ENCODE results near the gene NRAP.

Gene NRAP

GRCh38 chr10:113613977-113614690, 49.7 kb downstream of the NRAP start:
- Mint-ChIP-seq H3K9me3 (no peaks in the 10 kb centered on the region), H3K36me3 (ENCODE audit: low read depth) (no peaks in the 10 kb centered on the region), H3K27me3 (peaks cover 41% of the 10 kb centered on the region), H3K4me1 (ENCODE audit: low read depth) (no peaks in the 10 kb centered on the region), H3K27ac (no peak overlapping the region), H3K4me3 (no peak overlapping the region)

- Mint-ChIP-seq H3K27ac (no peak overlapping the region), H3K36me3 (ENCODE audit: low read depth) (no peaks in the 10 kb centered on the region), H3K9me3 (no peaks in the 10 kb centered on the region), H3K27me3 (peaks cover 39% of the 10 kb centered on the region), H3K4me1 (ENCODE audit: low read depth) (no peaks in the 10 kb centered on the region), H3K4me3 (no peak overlapping the region)
Measured at GRCh38 chr10:113613427-113613826, 50.4 kb downstream of the NRAP start.

- no peaks in the 10 kb centered on the region for H3K4me1 Mint-ChIP-seq (ENCODE audit: low read depth)
- H3K27me3 Mint-ChIP-seq, result peaks cover 28% of the 10 kb centered on the region
- no peak overlapping the region for H3K4me3 Mint-ChIP-seq
- H3K27ac Mint-ChIP-seq, result no peak overlapping the region
- no peaks in the 10 kb centered on the region for H3K36me3 Mint-ChIP-seq (ENCODE audit: low read depth)
- H3K9me3 Mint-ChIP-seq, result no peaks in the 10 kb centered on the region
Measured at GRCh38 chr10:113612154-113612553, 51.7 kb downstream of the NRAP start.

- no peak overlapping the region for H3K27ac Mint-ChIP-seq
- H3K4me3 Mint-ChIP-seq, result no peak overlapping the region
- no peaks in the 10 kb centered on the region for H3K36me3 Mint-ChIP-seq (ENCODE audit: low read depth)
- peaks cover 16% of the 10 kb centered on the region for H3K27me3 Mint-ChIP-seq
- no peaks in the 10 kb centered on the region for H3K4me1 Mint-ChIP-seq (ENCODE audit: low read depth)
- H3K9me3 Mint-ChIP-seq, result no peaks in the 10 kb centered on the region
Measured at GRCh38 chr10:113610631-113611601, 52.9 kb downstream of the NRAP start.

GRCh38 chr10:113609704-113610108, 54.1 kb downstream of the NRAP start:
- H3K36me3 Mint-ChIP-seq (ENCODE audit: low read depth), result no peaks in the 10 kb centered on the region
- H3K9me3 Mint-ChIP-seq, result no peaks in the 10 kb centered on the region
- H3K4me1 Mint-ChIP-seq (ENCODE audit: low read depth), result no peaks in the 10 kb centered on the region
- H3K27ac Mint-ChIP-seq, result no peak overlapping the region
- peaks cover 16% of the 10 kb centered on the region for H3K27me3 Mint-ChIP-seq
- H3K4me3 Mint-ChIP-seq, result no peak overlapping the region

GRCh38 chr10:113605268-113605978, 58.4 kb downstream of the NRAP start:
- peaks cover 7% of the 10 kb centered on the region for H3K27me3 Mint-ChIP-seq
- no peak overlapping the region for H3K27ac Mint-ChIP-seq
- H3K4me3 Mint-ChIP-seq, result no peak overlapping the region
- H3K9me3 Mint-ChIP-seq, result no peaks in the 10 kb centered on the region
- no peaks in the 10 kb centered on the region for H3K4me1 Mint-ChIP-seq (ENCODE audit: low read depth)
- no peaks in the 10 kb centered on the region for H3K36me3 Mint-ChIP-seq (ENCODE audit: low read depth)

GRCh38 chr10:113604572-113604971, 59.3 kb downstream of the NRAP start:
- no peak overlapping the region for H3K27ac Mint-ChIP-seq
- no peaks in the 10 kb centered on the region for H3K9me3 Mint-ChIP-seq
- peaks cover 5% of the 10 kb centered on the region for H3K27me3 Mint-ChIP-seq
- H3K4me1 Mint-ChIP-seq (ENCODE audit: low read depth), result no peaks in the 10 kb centered on the region
- no peak overlapping the region for H3K4me3 Mint-ChIP-seq
- H3K36me3 Mint-ChIP-seq (ENCODE audit: low read depth), result no peaks in the 10 kb centered on the region

GRCh38 chr10:113603057-113603777, 60.6 kb downstream of the NRAP start:
- H3K4me3 Mint-ChIP-seq, result no peak overlapping the region
- no peaks in the 10 kb centered on the region for H3K4me1 Mint-ChIP-seq (ENCODE audit: low read depth)
- H3K27me3 Mint-ChIP-seq, result peaks cover 10% of the 10 kb centered on the region
- H3K36me3 Mint-ChIP-seq (ENCODE audit: low read depth), result no peaks in the 10 kb centered on the region
- H3K27ac Mint-ChIP-seq, result no peak overlapping the region
- no peaks in the 10 kb centered on the region for H3K9me3 Mint-ChIP-seq

GRCh38 chr10:113600569-113600968, 63.3 kb downstream of the NRAP start:
- Mint-ChIP-seq H3K4me3 (no peak overlapping the region), H3K36me3 (ENCODE audit: low read depth) (no peaks in the 10 kb centered on the region), H3K4me1 (ENCODE audit: low read depth) (no peaks in the 10 kb centered on the region), H3K27ac (no peak overlapping the region), H3K9me3 (no peaks in the 10 kb centered on the region), H3K27me3 (peaks cover 21% of the 10 kb centered on the region)

- H3K4me3 Mint-ChIP-seq, result no peak overlapping the region
- H3K9me3 Mint-ChIP-seq, result no peaks in the 10 kb centered on the region
- H3K27ac Mint-ChIP-seq, result no peak overlapping the region
- H3K27me3 Mint-ChIP-seq, result peaks cover 21% of the 10 kb centered on the region
- H3K36me3 Mint-ChIP-seq (ENCODE audit: low read depth), result no peaks in the 10 kb centered on the region
- no peaks in the 10 kb centered on the region for H3K4me1 Mint-ChIP-seq (ENCODE audit: low read depth)
Measured at GRCh38 chr10:113594652-113595051, 69.2 kb downstream of the NRAP start.

- Mint-ChIP-seq H3K27ac (peak overlapping the region; percentile 37), H3K4me1 (ENCODE audit: low read depth) (no peaks in the 10 kb centered on the region), H3K9me3 (no peaks in the 10 kb centered on the region), H3K36me3 (ENCODE audit: low read depth) (no peaks in the 10 kb centered on the region), H3K27me3 (peaks cover 16% of the 10 kb centered on the region), H3K4me3 (no peak overlapping the region)
Measured at GRCh38 chr10:113592380-113592779, 71.5 kb downstream of the NRAP start.

- H3K9me3 Mint-ChIP-seq, result no peaks in the 10 kb centered on the region
- H3K36me3 Mint-ChIP-seq (ENCODE audit: low read depth), result no peaks in the 10 kb centered on the region
- H3K27me3 Mint-ChIP-seq, result peaks cover 5% of the 10 kb centered on the region
- H3K4me3 Mint-ChIP-seq, result no peak overlapping the region
- H3K4me1 Mint-ChIP-seq (ENCODE audit: low read depth), result no peaks in the 10 kb centered on the region
- H3K27ac Mint-ChIP-seq, result no peak overlapping the region
Measured at GRCh38 chr10:113590581-113590980, 73.3 kb downstream of the NRAP start.

- H3K9me3 Mint-ChIP-seq, result no peaks in the 10 kb centered on the region
- H3K27ac Mint-ChIP-seq, result no peak overlapping the region
- no peaks in the 10 kb centered on the region for H3K36me3 Mint-ChIP-seq (ENCODE audit: low read depth)
- H3K27me3 Mint-ChIP-seq, result peaks cover 4% of the 10 kb centered on the region
- H3K4me3 Mint-ChIP-seq, result no peak overlapping the region
- H3K4me1 Mint-ChIP-seq (ENCODE audit: low read depth), result no peaks in the 10 kb centered on the region
Measured at GRCh38 chr10:113589201-113589770, 74.6 kb downstream of the NRAP start.

GRCh38 chr10:113585949-113586348, 77.9 kb downstream of the NRAP start:
- no peaks in the 10 kb centered on the region for H3K9me3 Mint-ChIP-seq
- H3K4me1 Mint-ChIP-seq (ENCODE audit: low read depth), result no peaks in the 10 kb centered on the region
- H3K36me3 Mint-ChIP-seq (ENCODE audit: low read depth), result no peaks in the 10 kb centered on the region
- peaks cover 10% of the 10 kb centered on the region for H3K27me3 Mint-ChIP-seq
- H3K4me3 Mint-ChIP-seq, result no peak overlapping the region
- no peak overlapping the region for H3K27ac Mint-ChIP-seq
